Chondrocyte (in vitro differentiated cells): ENCODE measurements around the gene NAAA. TPM values are rescaled to one million over a fixed set of nuclear protein-coding genes. Genes with fewer than 3 reads are reported as not detected.
A peak's percentile ranks its signal among the peaks of the same experiment; 100 is the strongest.

Source experiments
- DNase-seq: peaks from one replicate; pipeline ENCODE4 v3.0.0; 2021; ENCODE audit warnings: mixed read lengths, low spot score
- H3K27ac Mint-ChIP-seq: one replicate; pipeline ENCODE4 v1.8.0; 2021; ENCODE audit warnings: mild to moderate bottlenecking, moderate library complexity, mixed read lengths; ENCODE audit not compliant: unreplicated experiment
- H3K27me3 Mint-ChIP-seq: 2 replicates; pipeline ENCODE4 v1.8.0; 2021; ENCODE audit warnings: low read depth, mixed read lengths
- H3K36me3 Mint-ChIP-seq: 2 replicates; pipeline ENCODE4 v1.8.0; 2021; ENCODE audit warnings: low read depth, mixed read lengths
- H3K4me1 Mint-ChIP-seq: 2 replicates; pipeline ENCODE4 v1.8.0; 2021; ENCODE audit warnings: low read depth, mild to moderate bottlenecking, mixed read lengths
- H3K4me3 Mint-ChIP-seq: one replicate; pipeline ENCODE4 v1.8.0; 2021; ENCODE audit warnings: mild to moderate bottlenecking, moderate library complexity, mixed read lengths; ENCODE audit not compliant: unreplicated experiment
- H3K9me3 Mint-ChIP-seq: 2 replicates; pipeline ENCODE4 v1.8.0; 2021; ENCODE audit warnings: low read depth, mixed read lengths
- total RNA-seq: library from RNA; stranded (reverse); gene quantifications from 3 replicates; pipeline ENCODE4 v1.2.1, GENCODE V29; 2021
- TF ChIP-seq, protein P1 (sequence below): fragments of 200-600 bp; sonication (generic); IDR thresholded peaks from 2 replicates; pipeline ENCODE4 v1.5.0; 2021; ENCODE audit warnings: antibody characterized with exemption, mild to moderate bottlenecking, moderate library complexity

Gene NAAA
- total RNA-seq, 1 donor from 2014 or later: 18.3 TPM

DNA sequence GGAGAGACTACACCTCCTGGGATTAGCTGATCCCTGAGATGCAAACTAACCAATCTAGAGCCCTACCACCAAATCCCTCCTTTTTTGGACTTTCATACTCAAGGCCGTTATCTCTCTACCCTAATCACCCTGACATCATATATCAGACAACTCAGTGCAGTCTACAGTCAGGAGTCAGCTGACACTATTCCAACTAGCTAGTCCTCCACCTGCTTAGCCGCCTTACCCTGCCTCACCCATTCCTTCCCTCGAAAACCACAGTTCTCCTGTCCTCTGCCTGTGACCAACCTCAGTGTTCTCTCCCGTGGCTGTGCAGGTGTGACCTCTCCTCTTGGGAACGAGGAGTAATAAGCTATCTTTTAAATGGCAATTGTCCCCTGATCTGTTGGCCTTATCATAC is 36.7 kb downstream of the NAAA start:
- TF ChIP-seq, protein P1, sequence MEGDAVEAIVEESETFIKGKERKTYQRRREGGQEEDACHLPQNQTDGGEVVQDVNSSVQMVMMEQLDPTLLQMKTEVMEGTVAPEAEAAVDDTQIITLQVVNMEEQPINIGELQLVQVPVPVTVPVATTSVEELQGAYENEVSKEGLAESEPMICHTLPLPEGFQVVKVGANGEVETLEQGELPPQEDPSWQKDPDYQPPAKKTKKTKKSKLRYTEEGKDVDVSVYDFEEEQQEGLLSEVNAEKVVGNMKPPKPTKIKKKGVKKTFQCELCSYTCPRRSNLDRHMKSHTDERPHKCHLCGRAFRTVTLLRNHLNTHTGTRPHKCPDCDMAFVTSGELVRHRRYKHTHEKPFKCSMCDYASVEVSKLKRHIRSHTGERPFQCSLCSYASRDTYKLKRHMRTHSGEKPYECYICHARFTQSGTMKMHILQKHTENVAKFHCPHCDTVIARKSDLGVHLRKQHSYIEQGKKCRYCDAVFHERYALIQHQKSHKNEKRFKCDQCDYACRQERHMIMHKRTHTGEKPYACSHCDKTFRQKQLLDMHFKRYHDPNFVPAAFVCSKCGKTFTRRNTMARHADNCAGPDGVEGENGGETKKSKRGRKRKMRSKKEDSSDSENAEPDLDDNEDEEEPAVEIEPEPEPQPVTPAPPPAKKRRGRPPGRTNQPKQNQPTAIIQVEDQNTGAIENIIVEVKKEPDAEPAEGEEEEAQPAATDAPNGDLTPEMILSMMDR: no peak
- Mint-ChIP-seq H3K4me3 (no peak overlapping the region), H3K27ac (no peak overlapping the region), H3K27me3 (peaks cover 4% of the 10 kb centered on the region), H3K9me3 (no peaks in the 10 kb centered on the region), H3K36me3 (no peaks in the 10 kb centered on the region), H3K4me1 (no peaks in the 10 kb centered on the region)
- no peak for DNase-seq

DNA sequence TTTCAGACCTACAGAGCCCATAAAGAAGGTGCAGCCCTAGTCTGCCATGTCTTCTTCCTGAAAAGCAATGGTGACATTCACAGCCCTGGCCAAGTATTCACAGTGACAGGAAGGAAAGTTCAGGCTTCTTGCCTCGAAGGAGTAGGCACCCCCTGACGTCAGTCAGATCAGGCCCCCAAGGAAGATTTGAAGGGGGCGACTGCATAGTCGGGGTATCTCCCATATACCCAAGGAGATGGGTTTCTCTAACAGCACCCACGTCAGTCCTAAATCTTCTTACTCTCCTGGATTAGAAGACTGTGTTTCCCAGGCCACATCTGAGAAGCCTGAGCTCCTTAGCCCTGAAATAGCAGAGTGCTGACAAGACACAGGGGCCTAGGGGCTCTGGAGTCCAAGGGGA is 38.5 kb downstream of the NAAA start, which contains the start of gene PPEF2:
PPEF2 (minus strand) TSS at position 101 of the 400 bp plus-strand sequence. CDS start 6,127 bp downstream, outside the sequence.
- Mint-ChIP-seq H3K27ac (no peak within 1 kb of the TSS), H3K4me3 (no peak within 1 kb of the TSS), H3K4me1 (no peaks in the 10 kb centered on the region), H3K36me3 (peaks cover 5% of the 10 kb centered on the region), H3K9me3 (peaks cover 8% of the 10 kb centered on the region), H3K27me3 (peaks cover 4% of the 10 kb centered on the region)
- DNase-seq: no peak
- TF ChIP-seq, protein P1: no peak

DNA sequence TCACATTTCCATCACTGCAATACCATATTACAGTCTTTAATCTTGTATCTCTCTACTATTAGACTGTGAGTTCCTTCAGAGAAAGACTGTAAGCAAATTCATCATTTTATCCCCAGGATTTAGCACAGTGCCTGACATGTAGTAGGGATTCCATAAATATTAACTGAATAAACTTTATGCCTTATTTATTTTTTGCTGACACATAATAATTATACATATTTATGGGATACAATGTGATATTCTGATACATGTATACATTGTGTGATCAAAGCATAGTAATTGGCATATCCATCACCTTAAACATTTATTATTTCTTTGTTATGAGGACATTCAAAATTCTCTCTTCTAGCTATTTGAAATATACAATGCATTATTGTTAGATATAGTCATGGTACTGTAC is 42.3 kb downstream of the NAAA start:
- Mint-ChIP-seq H3K36me3 (peaks cover 5% of the 10 kb centered on the region), H3K27ac (no peak overlapping the region), H3K27me3 (peaks cover 4% of the 10 kb centered on the region), H3K4me1 (no peaks in the 10 kb centered on the region), H3K4me3 (no peak overlapping the region), H3K9me3 (peaks cover 10% of the 10 kb centered on the region)
- DNase-seq: no peak
- TF ChIP-seq, protein P1: no peak

DNA sequence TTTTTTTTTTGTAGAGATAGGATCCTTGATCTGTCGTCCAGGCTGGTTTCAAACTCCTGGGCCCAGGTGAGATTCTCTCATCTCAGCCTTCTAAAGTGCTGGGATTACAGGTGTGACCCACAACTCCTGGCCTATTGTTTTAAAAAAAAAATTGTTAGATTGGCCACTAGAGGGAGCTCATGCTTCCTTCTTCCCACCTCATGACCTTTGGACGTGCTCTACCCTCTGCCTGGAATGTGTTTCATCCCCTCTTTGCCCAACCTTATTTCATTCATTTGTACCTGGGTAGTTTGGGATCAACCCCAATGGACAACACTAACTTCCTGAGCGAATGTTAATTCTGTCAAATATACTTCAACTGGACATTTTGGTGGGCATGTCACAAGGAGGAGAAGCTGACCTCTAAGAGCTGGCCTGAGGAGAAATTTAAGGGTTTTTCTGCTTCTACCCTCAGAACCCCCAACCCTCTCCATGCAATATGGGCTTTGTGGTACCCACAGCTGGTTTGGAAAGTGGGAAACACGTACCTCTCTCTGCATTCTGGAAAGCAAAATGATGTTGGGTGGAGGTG is 45.0 kb downstream of the NAAA start:
- Mint-ChIP-seq H3K36me3 (peaks cover 5% of the 10 kb centered on the region), H3K4me3 (no peak overlapping the region), H3K27me3 (peaks cover 4% of the 10 kb centered on the region), H3K4me1 (no peaks in the 10 kb centered on the region), H3K27ac (no peak overlapping the region), H3K9me3 (peaks cover 10% of the 10 kb centered on the region)
- no peak for DNase-seq
- TF ChIP-seq, protein P1: peak; percentile 85

DNA sequence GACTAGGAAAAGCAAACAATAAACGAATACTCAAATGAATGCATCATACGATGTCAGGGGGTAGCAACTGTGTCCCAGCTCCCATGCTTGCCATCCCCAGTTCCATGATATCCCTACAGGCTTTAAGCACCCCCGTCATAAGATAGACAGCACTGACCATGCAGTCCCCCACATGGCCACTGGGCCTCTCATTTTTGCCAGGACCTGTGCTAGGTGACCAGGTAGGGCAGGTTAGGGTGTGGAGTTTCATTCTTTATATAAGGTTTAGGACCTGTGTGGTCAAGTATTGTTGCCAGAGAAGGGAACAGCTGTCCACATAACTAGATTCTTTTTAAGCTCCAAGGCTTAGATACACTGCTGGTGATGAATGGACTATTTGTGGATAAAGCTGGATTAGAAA is 48.3 kb downstream of the NAAA start:
- H3K4me1 Mint-ChIP-seq: no peaks in the 10 kb centered on the region
- peaks cover 2% of the 10 kb centered on the region for H3K9me3 Mint-ChIP-seq
- no peak overlapping the region for H3K27ac Mint-ChIP-seq
- DNase-seq: no peak
- TF ChIP-seq, protein P1: peak; percentile 22
- H3K27me3 Mint-ChIP-seq: peaks cover 27% of the 10 kb centered on the region
- no peak overlapping the region for H3K4me3 Mint-ChIP-seq
- H3K36me3 Mint-ChIP-seq: no peaks in the 10 kb centered on the region
